Loucy (cell line): Measurements from ENCODE around the gene TRAPPC14.

Experiments
- H2AFZ ChIP-seq: fragments of 200-600 bp; sonication (generic); 2 replicates; pipeline ENCODE4 v1.6.0; 2016; ENCODE audit warnings: antibody characterized with exemption, mild to moderate bottlenecking, low read length, moderate library complexity
- H3F3A ChIP-seq: fragments of 200-600 bp; 2 replicates; pipeline ENCODE4 v1.6.0; 2016; ENCODE audit warnings: antibody characterized with exemption, low read depth, mild to moderate bottlenecking
- H3K27me3 ChIP-seq: fragments of 200-600 bp; sonication (generic); 2 replicates; pipeline ENCODE4 v1.6.1; 2014; ENCODE audit warnings: low read length, mild to moderate bottlenecking; ENCODE audit not compliant: insufficient read depth, poor library complexity, severe bottlenecking
- H3K36me3 ChIP-seq: fragments of 200-600 bp; sonication (generic); 2 replicates; pipeline ENCODE4 v1.6.1; 2016; ENCODE audit warnings: low read length; ENCODE audit not compliant: insufficient read depth
- H3K4me1 ChIP-seq: fragments of 200-600 bp; sonication (generic); 2 replicates; pipeline ENCODE4 v1.5.1; 2014; ENCODE audit warnings: low read length, mild to moderate bottlenecking; ENCODE audit not compliant: insufficient read depth, poor library complexity, severe bottlenecking
- H3K4me2 ChIP-seq: fragments of 200-600 bp; sonication (generic); 2 replicates; pipeline ENCODE4 v1.6.0; 2014; ENCODE audit warnings: antibody characterized with exemption, low read length, low read depth, mild to moderate bottlenecking; ENCODE audit not compliant: poor library complexity, severe bottlenecking
- H3K4me3 ChIP-seq: fragments of 200-600 bp; sonication (generic); 2 replicates; pipeline ENCODE4 v1.5.1; 2014; ENCODE audit warnings: low read length, mild to moderate bottlenecking, mixed read lengths; ENCODE audit not compliant: poor library complexity, severe bottlenecking
- H3K79me2 ChIP-seq: fragments of 200-600 bp; sonication (generic); 2 replicates; pipeline ENCODE4 v1.6.1; 2014; ENCODE audit warnings: low read length; ENCODE audit not compliant: insufficient read depth
- H3K9ac ChIP-seq: fragments of 200-600 bp; sonication (generic); 2 replicates; pipeline ENCODE4 v1.6.0; 2014; ENCODE audit warnings: mild to moderate bottlenecking, low read depth, low read length, moderate library complexity; ENCODE audit not compliant: poor library complexity, severe bottlenecking
- H3K9me2 ChIP-seq: fragments of 200-600 bp; sonication (generic); replicated peaks from 2 replicates; pipeline ENCODE4 v1.6.1; 2016; ENCODE audit warnings: low read depth, low read length, mixed read lengths
- H3K9me3 ChIP-seq: fragments of 200-600 bp; sonication (generic); 2 replicates; pipeline ENCODE4 v1.6.1; 2014; ENCODE audit warnings: mild to moderate bottlenecking, antibody characterized with exemption, low read length, low read depth; ENCODE audit not compliant: insufficient read depth
- H4K20me1 ChIP-seq: fragments of 200-600 bp; sonication (generic); 2 replicates; pipeline ENCODE4 v1.6.0; 2014; ENCODE audit warnings: antibody characterized with exemption, low read length, mild to moderate bottlenecking; ENCODE audit not compliant: insufficient read depth, poor library complexity, severe bottlenecking
- EZH2phosphoT487 ChIP-seq: fragments of 200-600 bp; IDR thresholded peaks from 2 replicates; pipeline ENCODE4 v1.6.1; 2018; ENCODE audit warnings: antibody characterized with exemption, mild to moderate bottlenecking, moderate library complexity, borderline replicate concordance
- TF ChIP-seq, protein P1 (sequence below): fragments of 200-600 bp; sonication (generic); conservative IDR thresholded peaks from 2 replicates; pipeline ENCODE4 v1.5.1; 2014; ENCODE audit warnings: mild to moderate bottlenecking, antibody characterized with exemption, low read length

Gene TRAPPC14

GRCh38 chr7:100174582-100174981 lies 16.1 kb upstream of the TRAPPC14 start:
- Histone ChIP-seq H3K27me3 (no peaks in the 10 kb centered on the region), H2AFZ (no peak overlapping the region), H3F3A (no peaks in the 10 kb centered on the region), H3K9ac (no peak overlapping the region), H3K4me1 (peaks cover 17% of the 10 kb centered on the region), H3K9me3 (no peaks in the 10 kb centered on the region), H3K36me3 (no peaks in the 10 kb centered on the region), H3K4me3 (no peak overlapping the region), H3K79me2 (peaks cover 25% of the 10 kb centered on the region), H3K9me2 (no peaks in the 10 kb centered on the region), H4K20me1 (peaks cover 4% of the 10 kb centered on the region), H3K4me2 (peak overlapping the region; percentile 94)
- TF ChIP-seq EZH2phosphoT487, result no peak
- TF ChIP-seq, protein P1, sequence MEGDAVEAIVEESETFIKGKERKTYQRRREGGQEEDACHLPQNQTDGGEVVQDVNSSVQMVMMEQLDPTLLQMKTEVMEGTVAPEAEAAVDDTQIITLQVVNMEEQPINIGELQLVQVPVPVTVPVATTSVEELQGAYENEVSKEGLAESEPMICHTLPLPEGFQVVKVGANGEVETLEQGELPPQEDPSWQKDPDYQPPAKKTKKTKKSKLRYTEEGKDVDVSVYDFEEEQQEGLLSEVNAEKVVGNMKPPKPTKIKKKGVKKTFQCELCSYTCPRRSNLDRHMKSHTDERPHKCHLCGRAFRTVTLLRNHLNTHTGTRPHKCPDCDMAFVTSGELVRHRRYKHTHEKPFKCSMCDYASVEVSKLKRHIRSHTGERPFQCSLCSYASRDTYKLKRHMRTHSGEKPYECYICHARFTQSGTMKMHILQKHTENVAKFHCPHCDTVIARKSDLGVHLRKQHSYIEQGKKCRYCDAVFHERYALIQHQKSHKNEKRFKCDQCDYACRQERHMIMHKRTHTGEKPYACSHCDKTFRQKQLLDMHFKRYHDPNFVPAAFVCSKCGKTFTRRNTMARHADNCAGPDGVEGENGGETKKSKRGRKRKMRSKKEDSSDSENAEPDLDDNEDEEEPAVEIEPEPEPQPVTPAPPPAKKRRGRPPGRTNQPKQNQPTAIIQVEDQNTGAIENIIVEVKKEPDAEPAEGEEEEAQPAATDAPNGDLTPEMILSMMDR, result no peak

DNA sequence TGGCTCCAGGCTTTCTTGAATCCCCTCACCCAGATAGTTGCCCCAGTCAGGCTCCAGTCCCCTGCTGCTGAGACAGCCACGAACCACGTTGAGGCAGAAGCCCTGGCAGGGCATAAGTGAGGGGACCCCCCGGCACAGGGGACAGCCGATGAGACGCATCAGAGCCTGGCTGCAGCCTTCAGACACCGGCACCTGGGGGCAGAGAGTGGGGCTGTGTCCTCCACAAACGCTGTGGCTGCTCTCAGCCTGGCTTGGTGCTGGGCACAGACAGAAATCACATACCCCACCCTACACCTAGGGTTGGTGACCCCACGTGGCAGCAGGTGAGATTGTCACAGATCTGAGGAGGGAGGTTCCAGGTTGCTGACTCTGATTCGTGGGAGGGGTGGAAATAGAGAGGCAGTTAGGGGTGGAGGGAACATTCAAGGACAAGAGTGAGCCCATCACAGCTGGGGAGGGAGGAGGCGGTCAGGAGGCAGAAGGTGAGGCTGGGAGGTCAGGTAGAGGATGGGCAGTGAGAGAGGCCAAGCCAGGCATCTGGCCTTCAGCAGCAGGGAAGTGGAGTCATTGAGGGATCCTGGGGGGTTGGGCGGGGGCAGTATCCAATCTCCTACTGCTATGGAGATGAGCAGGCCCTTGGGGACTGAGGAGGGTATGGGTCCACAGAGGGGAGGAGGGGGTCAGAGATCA lies 15.4 kb upstream of the TRAPPC14 start:
- Histone ChIP-seq H3K27me3 (no peaks in the 10 kb centered on the region), H4K20me1 (peaks cover 4% of the 10 kb centered on the region), H3K4me2 (peak overlapping the region; percentile 94), H2AFZ (no peak overlapping the region), H3K79me2 (peaks cover 25% of the 10 kb centered on the region), H3K4me3 (no peak overlapping the region), H3K9me3 (no peaks in the 10 kb centered on the region), H3K9ac (no peak overlapping the region), H3K9me2 (no peaks in the 10 kb centered on the region), H3K36me3 (no peaks in the 10 kb centered on the region), H3F3A (no peaks in the 10 kb centered on the region), H3K4me1 (peaks cover 17% of the 10 kb centered on the region)
- no peak for TF ChIP-seq EZH2phosphoT487
- TF ChIP-seq, protein P1, result no peak

DNA sequence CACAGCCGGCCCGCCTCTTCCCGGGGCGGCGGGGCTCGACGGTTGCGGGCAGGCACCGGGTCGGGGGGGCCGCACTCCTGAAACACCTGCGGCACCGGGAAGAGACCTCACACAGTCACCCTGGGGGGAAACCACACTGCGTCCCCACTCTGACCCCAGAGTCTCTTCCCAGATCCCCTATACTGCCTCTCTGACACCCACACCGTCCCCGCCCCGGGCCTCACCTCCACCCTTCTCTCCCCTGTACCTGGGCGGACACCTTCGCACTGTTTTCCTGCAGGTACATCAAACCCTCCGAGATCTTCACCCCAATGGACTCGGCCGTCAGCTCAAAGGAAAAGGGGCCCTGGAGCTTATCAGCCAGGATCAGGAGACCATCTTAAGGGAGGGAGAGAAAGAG lies 13.3 kb upstream of the TRAPPC14 start:
- no peaks in the 10 kb centered on the region for H3F3A ChIP-seq
- no peaks in the 10 kb centered on the region for H3K9me3 ChIP-seq
- peaks cover 20% of the 10 kb centered on the region for H3K4me1 ChIP-seq
- no peaks in the 10 kb centered on the region for H3K9me2 ChIP-seq
- H2AFZ ChIP-seq, result no peak overlapping the region
- H3K36me3 ChIP-seq, result no peaks in the 10 kb centered on the region
- no peak overlapping the region for H3K4me3 ChIP-seq
- H3K4me2 ChIP-seq, result no peak overlapping the region
- H4K20me1 ChIP-seq, result peaks cover 4% of the 10 kb centered on the region
- peaks cover 22% of the 10 kb centered on the region for H3K79me2 ChIP-seq
- TF ChIP-seq, protein P1, result no peak
- TF ChIP-seq EZH2phosphoT487, result no peak
- H3K27me3 ChIP-seq, result no peaks in the 10 kb centered on the region
- H3K9ac ChIP-seq, result no peak overlapping the region
